ENCODE measurements around the gene TRPV3. TPM values are rescaled to one million over a fixed set of nuclear protein-coding genes. Genes with fewer than 3 reads are reported as not detected.
A peak's percentile ranks its signal among the peaks of the same experiment; 100 is the strongest.

TRPV3 gene
- total RNA-seq (2014; rRNA removed) (3.6 and 4.8 TPM in 2 replicates), Bru-seq, nascent RNA (percentile 54 among the genes with signal in this experiment), BruChase-seq, experiment 1, labeled RNA remaining after a 6-hour chase (percentile 69 among the genes with signal in this experiment), BruChase-seq, experiment 2, labeled RNA remaining after a 2-hour chase (percentile 54 among the genes with signal in this experiment)
- long read RNA-seq, partial matches to known transcripts: 4 of 8 reads
- long read RNA-seq, other reads (novel, unspliced or antisense): 2 of 8 reads

GRCh38 chr17:3557768-3558583 lies at the start of gene TRPV3:
TRPV3 (minus strand) TSS chr17:3557812; CDS start chr17:3554850, 2,962 bp downstream.
- TF ChIP-seq CTCF (conservative IDR thresholded peaks at IDR 0.05; ENCODE audit: low read depth, low read length) (no peak), EZH2phosphoT487 (IDR thresholded peaks at IDR 0.05; ENCODE audit: borderline replicate concordance, low read length) (no peak), EZH2 (IDR thresholded peaks at IDR 0.05; ENCODE audit: low read length, unreplicated experiment) (no peak)
- CTCF ChIA-PET: no interaction called here
- Histone ChIP-seq H3K27me3 (ENCODE audit: low read length) (no peaks in the 10 kb centered on the region), H3K79me2 (ENCODE audit: low read length) (no peaks in the 10 kb centered on the region), H3K9me2 (replicated peaks; ENCODE audit: low read length) (no peaks in the 10 kb centered on the region), H3K4me1 (ENCODE audit: insufficient read depth, low read length) (peaks cover 33% of the 10 kb centered on the region), H3K9me3 (ENCODE audit: low read length) (no peaks in the 10 kb centered on the region), H3F3A (ENCODE audit: low read length, unreplicated experiment) (no peaks in the 10 kb centered on the region), H3K4me3 (ENCODE audit: low read length) (peak within 1 kb of the TSS; percentile 26; the same call in 1 of the 2 replicates), H3K4me2 (ENCODE audit: low read length) (peak within 1 kb of the TSS; percentile 67), H3K27ac (ENCODE audit: low read length) (peak within 1 kb of the TSS; percentile 99), H3K9ac (ENCODE audit: low read length) (peak within 1 kb of the TSS; percentile 93), H4K20me1 (ENCODE audit: low read length) (no peaks in the 10 kb centered on the region), H3K36me3 (ENCODE audit: low read depth, low read length) (no peaks in the 10 kb centered on the region), H2AFZ (ENCODE audit: low read length) (peak within 1 kb of the TSS; percentile 41; the same call in 1 of the 2 replicates)
- POLR2A ChIA-PET (ENCODE audit: unreplicated experiment): interaction anchor here (0.9 kb wide), 1 partner anchor 45 kb away, joined by 5 read pairs; no protein-coding TSS in a partner anchor
- BruUV-seq (replicated peaks): no TSS peak
- ATAC-seq (peak; percentile 48), DNase-seq (peak; percentile 65)
- intact Hi-C loops (cut with micrococcal nuclease): loop anchor here (2.0 kb wide), 1 partner anchor 17 kb away; no protein-coding TSS in a partner anchor

GRCh38 chr17:3603870-3604259 lies 46.3 kb upstream of the TRPV3 start:
- peak overlapping the region; percentile 32 for H3K4me2 ChIP-seq (ENCODE audit: low read length)
- ATAC-seq (peak; percentile 52), DNase-seq (no peak)
- POLR2A ChIA-PET (ENCODE audit: unreplicated experiment): interaction anchor here (0.7 kb wide), 1 partner anchor 45 kb away, joined by 5 read pairs; no protein-coding TSS in a partner anchor
- H3K79me2 ChIP-seq (ENCODE audit: low read length): no peaks in the 10 kb centered on the region
- H3K27me3 ChIP-seq (ENCODE audit: low read length): no peaks in the 10 kb centered on the region
- no peaks in the 10 kb centered on the region for H3F3A ChIP-seq (ENCODE audit: low read length, unreplicated experiment)
- BruUV-seq (replicated peaks): no TSS peak
- intact Hi-C loops (cut with micrococcal nuclease): loop anchor here (1.0 kb wide), 1 partner anchor 29 kb away; no protein-coding TSS in a partner anchor
- H3K9ac ChIP-seq (ENCODE audit: low read length): peak overlapping the region; percentile 53
- H2AFZ ChIP-seq (ENCODE audit: low read length): no peak overlapping the region
- no peak for TF ChIP-seq EZH2 (IDR thresholded peaks at IDR 0.05; ENCODE audit: low read length, unreplicated experiment)
- TF ChIP-seq EZH2phosphoT487 (IDR thresholded peaks at IDR 0.05; ENCODE audit: borderline replicate concordance, low read length): no peak
- no peak for TF ChIP-seq CTCF (conservative IDR thresholded peaks at IDR 0.05; ENCODE audit: low read depth, low read length)
- no peak overlapping the region for H3K4me3 ChIP-seq (ENCODE audit: low read length)
- CTCF ChIA-PET: interaction anchor here (1.0 kb wide), 1 partner anchor 33 kb away, joined by 5 read pairs; the partner anchor contains the start of genes CTNS and SHPK
- H3K27ac ChIP-seq (ENCODE audit: low read length): peak overlapping the region; percentile 89
- H3K4me1 ChIP-seq (ENCODE audit: insufficient read depth, low read length): peaks cover 12% of the 10 kb centered on the region
- no peaks in the 10 kb centered on the region for H4K20me1 ChIP-seq (ENCODE audit: low read length)
- H3K36me3 ChIP-seq (ENCODE audit: low read depth, low read length): peaks cover 8% of the 10 kb centered on the region
- H3K9me2 ChIP-seq (replicated peaks; ENCODE audit: low read length): no peaks in the 10 kb centered on the region
- H3K9me3 ChIP-seq (ENCODE audit: low read length): no peaks in the 10 kb centered on the region
